NCI-H2107 (cell line): Measurements from ENCODE around the gene COL2A1.

Source experiments
- DNase-seq: peaks from one replicate; lab custom pipeline; 2025; lab: John Stamatoyannopoulos, UW

Gene COL2A1

DNA sequence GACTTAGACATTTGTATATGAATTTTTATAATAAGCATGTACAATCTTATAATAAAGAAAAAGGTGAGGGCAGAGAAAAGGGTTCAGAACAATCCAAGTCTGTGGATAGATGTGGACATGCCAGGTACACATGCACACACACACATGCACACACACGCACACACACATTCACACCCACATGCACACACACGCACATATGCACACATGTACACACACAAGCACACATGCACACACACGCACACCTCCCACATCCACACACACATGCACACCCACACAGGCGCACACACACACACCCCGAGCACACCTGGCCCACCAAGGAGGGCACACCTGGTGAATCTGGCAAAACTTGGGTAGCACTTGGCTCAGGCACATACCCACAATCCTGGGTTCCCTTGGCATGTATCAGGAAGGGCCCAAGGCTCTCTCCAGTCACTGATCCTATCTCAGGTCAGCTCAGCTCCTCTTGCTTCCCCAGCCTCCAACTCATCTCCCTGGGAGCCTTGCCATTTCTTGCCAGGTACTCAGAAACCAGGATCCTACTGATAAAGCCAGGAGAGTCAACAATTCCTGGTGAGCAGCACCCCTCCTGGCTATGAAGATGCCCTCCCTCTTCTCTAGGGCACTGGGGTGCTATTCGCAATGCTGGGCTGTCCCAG lies 59.5 kb downstream of the COL2A1 start:
- DNase-seq = no peak

DNA sequence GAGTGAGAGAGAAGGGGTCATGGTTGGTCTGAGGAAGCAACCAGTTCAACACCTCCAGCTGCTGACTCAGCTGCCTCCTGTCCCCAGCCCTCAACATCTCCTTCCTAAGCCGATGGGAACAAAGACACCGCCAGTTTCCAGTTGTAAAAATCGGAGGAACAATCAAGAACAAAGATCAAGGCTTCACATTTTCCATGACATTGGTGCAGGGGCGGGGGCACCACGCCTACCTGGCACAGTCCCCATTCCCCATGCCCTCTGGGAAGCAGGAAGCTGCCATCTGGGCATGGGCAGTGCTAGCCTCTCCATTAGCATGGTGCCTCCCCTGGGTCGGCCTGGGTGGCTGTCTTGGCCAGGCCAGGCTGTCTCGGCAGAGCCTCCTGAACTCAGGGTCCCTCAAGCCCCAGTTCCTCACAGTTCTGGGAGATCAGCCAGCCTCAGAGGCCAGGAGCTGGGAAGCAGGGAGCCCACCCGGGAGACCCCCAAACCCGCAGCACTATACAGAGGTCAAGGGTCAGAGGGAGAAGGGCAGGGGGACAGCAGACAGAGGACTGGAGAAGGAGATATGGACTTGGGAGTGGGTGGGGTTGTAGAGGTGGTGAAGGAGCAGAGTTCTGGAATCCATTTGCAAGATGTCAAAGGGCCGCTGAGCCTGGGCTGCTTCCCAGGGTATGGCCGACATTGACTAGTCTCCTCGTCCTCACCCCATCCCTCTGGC lies 60.5 kb downstream of the COL2A1 start:
- no peak for DNase-seq

DNA sequence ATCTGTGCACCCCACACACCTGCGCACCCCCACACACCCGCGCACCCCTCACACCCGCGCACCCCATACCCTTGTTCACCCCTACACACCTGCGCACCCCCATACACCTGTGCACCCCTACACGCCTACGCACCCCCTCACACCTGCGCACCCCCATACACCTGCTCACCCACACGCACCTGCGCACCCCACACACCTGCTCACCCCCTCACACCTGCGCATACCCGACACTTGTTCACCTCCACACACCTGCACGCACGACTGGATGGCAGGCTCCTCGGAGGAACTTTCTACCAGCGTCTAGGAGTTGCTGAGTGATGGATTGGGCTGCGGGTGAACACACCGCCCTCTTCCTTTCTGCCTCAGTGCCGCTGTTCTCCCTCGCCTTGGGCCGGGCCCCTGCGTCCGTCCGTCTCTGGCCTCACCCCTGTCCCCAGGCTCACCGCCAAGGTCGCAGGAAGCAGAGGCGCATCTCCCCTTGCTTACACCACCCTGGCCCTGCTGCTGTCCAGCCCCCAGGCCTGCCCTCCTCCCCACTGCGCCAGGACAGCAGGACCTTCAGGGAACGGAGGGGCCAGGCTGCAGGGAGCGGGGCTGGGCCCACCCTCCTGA lies 61.6 kb downstream of the COL2A1 start:
- no peak for DNase-seq

DNA sequence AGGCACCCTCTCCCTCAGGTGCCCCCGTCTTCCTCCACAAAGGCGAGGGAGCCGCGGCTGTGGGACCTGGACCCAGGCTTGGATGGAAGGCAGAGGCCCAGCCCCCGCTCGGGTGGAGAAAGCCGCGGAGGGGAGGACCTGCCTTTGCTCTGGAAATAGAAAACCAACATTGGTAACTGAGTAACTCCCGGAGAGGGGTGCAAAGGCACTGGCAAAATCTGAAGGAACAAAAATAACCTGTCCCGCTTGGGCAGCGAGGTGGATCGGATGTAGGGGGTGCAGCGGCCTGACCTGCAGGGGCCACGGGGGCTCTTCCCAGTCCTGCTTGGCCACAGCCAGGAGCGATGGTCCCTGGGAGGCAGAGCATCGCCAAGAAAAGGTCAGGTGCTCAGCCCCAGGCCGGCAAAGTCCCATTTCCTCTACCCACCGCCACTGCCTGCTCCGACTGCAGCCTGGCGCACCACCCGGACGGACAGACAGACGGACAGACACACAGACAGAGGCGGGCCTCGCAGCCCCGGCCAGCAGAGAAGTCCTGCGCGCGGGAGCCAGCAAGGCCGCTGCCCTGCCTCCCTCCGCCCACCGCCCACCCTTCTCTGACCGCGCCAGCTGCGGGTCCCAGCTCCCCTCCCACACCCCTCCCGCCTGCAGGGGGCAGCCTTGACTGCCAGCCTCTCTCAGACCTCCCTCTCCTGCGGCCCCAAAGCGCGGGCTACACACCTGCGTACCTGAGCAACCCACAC lies 62.2 kb downstream of the COL2A1 start:
- no peak for DNase-seq

DNA sequence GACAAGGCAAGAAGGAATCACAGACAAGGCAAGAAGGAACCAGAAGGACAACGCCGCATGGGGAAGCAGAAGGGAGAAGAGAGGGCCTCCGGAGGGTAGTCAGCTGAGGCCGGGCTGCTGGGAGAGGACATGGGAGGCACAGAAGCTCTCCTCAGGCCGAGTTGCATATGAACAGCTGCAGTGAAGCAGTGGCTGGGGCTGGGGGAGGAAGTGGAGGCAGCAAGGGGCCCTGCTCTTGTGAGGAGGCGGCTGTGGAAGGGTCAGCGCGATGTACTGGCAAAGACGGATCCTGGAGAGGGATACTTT lies 62.8 kb downstream of the COL2A1 start:
- DNase-seq = no peak

GRCh38 chr12:47940773-47941474 lies 63.4 kb downstream of the COL2A1 start:
- DNase-seq = no peak

DNA sequence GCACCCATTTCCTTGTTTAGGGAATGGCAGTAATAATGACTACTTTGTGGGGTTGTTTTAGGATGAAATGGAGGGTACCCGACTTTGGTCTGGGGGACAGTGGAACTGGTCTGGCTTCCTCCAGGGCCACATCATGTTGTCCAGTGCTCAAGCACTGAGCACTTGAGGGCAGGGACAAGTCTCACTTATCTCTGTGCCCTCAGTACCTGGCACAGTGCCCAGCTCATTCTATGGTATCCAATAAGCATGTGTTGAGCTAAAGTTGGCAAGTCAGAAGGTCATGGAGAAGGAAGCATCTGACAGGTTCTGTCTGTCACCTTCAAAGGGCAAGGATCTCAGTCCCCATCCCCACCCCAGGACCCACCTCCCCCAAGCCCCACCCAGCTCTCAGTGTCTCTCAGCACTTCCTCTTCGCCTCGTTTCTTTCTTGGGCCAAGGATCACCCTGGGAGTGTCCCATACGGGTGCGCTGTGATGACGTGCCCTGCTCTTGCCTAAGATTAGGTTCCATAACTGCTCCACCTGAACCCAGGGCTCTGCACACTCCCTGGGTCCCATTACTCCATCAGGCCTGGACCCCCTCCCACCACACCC lies 65.2 kb downstream of the COL2A1 start:
- no peak for DNase-seq

GRCh38 chr12:47938594-47938993 lies 65.7 kb downstream of the COL2A1 start:
- DNase-seq = no peak

DNA sequence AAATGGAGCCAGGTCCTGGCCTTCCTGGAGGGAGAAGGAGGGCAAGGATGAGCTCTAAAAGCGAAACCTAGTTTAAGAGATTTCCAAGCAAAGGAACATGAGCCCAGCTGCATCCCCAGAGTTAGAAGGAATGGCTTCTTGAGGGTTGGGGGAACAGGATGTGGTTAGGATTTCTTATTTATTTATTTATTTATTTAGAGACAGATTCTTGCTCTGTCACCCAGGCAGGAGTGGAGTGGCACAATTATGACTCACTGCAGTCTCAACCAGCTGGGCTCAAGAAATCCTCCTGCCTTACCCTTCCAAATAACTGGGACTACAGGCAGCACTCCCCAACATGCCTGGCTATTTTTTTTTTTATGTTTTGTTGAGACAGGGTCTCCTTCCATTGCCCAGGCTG lies 66.2 kb downstream of the COL2A1 start:
- DNase-seq = no peak

DNA sequence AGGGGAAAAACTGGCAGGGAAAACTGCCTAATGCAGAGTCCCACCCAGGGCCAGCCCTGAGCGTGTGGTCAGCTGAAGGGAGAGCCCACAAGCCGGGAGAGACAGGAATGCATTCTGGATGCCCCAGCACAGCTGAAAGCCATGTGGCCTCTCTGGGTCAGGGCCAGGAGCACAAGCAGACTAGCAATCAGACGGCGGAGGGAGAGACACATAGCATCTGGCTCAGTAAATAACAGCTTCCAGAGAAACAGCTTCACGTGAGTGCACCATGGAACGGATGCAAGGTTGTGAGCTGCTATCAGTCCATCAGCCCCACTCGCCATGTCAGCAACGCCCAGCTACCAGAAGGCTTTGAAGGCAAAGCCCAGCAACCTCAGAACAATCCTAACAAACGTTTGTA lies 69.1 kb downstream of the COL2A1 start:
- DNase-seq = no peak

GRCh38 chr12:47931187-47931586 lies 73.1 kb downstream of the COL2A1 start:
- no peak for DNase-seq

DNA sequence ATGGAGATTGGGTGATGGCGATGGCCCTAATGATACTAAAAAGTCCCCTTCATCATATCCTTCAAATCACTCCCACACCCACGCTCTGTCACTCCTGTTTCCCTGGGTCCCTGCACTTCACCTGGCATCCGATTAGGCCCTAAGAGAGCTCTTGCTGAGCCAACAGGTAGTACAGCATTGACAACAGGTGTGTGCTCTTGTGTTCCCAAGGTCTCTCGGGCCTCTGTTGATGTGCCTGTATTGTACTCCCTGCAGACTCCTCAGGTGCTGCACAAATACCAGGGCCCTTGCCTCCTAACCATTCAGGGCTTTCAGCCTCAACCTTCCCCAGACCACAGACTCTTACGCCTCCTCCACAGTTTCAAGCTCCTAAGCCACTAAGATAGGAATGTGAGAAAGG lies 73.6 kb downstream of the COL2A1 start:
- no peak for DNase-seq

DNA sequence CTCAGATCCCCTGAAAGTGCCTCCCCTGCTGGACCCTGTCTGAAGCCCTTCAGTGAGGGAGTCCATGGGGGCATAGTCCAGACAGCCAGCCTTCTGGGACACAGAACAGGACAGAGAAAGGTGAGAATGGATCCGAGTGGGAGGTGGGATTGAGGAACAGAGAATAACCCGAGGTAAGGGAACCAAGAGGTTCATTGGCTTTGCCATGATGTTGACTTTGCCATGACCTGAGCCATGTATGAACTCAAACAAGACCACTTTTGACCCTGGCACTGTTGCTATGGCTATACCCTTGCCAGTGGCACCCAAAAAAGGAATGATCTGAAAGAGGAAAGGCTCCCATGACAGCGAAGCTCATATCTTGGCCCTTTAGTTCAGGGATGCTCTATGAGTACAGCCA lies 76.9 kb downstream of the COL2A1 start:
- DNase-seq = no peak
